ENCODE data around the gene SAPCD2.
"Not testable (repeated sequence)": the region's sequence is repeated elsewhere in the genome, so short reads cannot be mapped to it uniquely, and the experiment has no call there.

The SAPCD2 gene

DNA sequence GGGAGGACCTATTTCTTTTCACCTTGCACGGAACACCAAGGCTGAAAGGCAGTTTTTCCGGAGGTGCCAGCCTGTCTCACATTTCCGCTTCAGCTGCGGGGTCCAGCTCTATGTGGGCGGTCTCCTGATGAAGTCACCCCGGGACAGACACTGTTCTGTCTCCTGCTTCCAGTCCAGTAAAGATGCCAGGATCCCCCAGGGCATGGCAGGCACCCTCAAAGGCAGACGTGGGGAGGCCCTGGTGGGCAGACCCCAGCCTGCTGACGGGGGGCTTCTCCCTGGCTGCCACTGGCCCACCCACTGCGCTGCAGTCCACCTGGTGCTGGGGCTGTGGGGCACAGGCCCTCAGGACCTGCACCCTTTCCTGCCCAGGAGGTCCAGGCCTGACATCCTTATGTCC, 7.6 kb downstream of the SAPCD2 start:
- not testable (repeated sequence) for DNase-seq

DNA sequence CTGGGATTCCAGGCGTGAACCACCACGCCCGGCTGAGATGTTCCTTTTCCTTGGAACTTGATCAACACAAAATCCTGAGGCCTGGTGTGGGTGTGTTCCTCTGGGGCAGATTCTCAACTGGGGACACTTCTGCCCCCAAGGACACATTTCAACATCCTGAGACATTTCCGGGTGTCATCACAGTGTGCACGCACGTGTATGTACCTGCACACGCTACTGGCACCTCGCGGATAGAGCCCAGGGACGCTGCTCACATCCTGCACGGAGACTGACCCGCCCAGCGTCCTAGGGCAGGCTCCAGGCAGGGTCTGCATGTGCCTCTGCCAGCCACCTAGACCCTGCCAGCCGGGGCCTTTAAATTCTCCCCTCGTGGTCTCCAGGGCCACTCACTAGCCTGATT, 8.0 kb downstream of the SAPCD2 start:
- no peak for DNase-seq

DNA sequence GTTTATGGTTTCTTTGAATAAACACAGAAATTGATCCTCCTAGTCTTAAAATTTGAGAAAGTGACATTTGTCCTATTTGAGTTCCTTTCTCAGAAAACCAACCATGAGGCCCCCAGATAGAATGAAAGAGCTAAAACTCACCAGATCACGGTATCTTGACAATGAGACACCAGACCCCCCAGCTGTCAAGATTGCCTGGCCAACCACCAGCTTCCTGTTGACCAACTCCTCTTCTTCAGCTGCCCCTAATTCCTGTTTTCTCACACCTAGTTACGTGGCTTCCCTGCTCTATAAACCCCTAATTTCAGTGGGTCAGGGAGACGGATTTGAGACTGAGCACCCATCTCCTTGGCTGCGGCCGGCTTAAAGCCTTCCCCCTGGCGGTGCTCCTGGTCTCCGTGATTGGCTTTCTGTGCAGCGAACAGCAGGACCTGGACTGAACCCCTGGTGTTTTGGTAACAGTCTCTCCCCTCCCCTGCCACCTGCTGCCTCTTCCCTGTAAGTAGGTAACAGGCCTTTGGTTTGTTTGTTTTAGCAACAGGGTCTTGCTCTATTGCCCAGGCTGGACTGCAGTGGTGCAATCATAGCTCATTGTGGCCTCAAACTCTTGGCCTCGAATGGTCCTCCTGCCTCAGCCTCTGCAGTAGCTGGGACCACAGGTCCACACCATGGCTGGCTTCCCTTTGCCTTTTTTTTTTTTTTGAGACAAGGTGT, 11.7 kb downstream of the SAPCD2 start:
- no peak for DNase-seq

DNA sequence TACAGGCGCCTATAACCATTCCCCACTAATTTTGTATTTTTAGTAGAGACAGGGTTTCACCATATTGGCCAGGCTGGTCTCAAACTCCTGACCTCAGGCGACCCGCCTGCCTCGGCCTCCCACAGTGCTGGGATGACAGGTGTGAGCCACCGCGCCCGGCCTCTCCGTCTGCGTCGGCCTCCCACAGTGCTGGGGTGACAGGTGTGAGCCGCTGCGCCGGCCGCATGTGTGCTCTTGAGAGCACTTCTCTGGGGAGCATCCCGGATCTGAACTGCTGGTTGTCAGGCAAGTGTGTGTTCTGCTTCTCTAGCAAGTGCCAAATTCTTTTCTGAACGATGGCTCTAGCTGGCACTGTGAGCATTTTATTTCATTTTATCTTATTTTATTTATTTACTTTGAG, 12.8 kb downstream of the SAPCD2 start:
- no peak for DNase-seq

DNA sequence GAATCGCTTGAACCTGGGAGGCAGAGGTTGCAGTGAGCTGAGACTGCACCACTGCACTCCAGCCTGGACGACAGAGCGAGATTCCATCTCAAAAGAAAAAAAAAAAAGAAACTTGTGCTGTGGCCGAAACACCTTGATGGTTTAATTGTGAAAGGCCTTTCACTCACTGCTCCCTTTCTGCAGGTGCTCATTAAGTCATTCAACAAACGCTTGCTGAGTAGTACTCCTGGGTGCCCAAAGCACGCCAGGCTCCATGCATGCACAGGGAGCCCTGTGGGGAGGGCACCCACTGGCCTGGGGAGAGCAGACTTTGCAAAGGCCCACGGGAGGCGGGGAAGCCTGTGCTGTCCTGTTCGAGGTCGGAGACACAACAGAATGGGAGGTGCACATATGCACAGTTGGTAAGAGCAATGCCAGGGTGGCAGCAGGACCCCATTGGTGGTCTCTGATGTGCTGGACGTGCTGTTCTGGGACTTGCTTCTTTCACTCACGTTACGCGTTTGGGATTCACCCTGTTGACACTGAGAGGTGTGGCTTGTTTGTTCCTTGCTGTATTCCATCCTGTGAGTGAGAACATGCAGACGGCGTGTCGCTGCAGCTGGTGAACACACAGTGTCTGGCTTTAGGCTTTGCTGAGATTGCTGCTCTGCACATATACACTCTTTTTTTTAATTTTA, 13.5 kb downstream of the SAPCD2 start:
- no peak for DNase-seq

DNA sequence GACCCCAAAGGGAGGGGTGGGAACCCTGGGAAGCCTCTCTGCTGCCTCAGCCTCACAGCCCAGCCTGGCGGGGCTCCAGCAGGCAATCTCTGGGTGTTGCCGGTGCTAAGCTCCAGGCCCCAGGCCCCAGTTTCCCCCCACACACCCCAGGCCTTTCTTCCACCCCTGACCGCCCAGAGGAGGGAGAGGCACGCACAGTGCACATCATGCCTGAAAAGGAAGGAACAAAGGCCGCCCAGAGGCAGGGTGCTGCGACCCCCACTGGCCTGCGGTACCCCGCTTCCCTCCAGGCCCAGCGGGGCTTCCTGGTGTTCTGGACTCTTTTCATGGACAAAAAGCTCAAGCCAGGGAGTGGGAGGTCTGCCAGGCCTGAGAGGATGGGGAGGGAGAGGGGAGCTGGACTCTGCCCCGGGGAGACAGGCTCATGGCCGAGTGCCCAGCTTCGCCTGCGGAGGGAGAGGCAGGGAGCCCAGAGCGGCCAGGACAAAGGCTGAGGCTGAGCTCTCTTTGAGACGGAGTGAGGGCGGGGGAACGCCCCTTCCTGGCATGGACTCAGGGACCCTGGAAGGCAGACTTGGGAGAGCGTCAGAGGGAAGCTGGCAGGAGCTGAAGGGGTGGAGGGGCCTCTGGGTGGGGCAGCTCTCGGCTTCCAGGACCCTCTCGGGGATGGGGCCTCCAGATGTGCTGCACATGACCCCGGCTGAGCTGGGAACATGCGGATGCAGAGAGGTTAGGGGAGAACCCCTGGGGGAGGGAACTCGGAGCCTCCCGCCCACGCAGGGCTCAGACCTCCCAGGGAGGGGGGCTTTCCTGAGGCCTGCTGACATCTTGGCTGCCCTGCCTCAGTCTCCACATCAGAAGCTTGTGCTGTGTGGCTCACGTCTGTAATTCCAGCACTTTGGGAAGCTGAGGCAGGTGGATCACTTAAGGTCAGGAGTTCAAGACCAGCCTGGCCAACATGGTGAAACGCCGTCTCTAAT, 14.7 kb downstream of the SAPCD2 start:
- peak; percentile 81 for DNase-seq

DNA sequence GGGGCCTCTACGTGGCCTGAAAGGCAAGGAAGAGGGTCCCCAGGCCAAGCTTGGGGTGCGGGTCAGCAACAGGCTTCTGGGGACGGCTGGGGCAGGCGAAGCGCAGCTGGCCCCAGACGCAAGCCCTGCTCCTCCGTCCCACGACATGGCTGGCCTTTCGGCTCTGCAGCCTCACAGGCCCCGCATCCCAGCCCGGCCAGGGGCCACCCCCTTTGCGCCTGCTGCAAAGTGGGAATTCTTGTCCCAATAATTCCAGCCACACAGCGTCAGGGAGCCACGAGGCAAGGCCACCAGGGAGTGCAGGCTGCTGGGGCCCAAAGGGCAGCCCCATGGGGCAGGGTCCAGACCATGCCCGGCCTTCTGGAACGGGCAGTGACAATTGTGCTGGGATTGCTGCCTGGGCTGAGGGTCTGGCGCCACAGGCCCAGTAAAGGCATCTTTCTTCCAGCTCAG, 15.4 kb downstream of the SAPCD2 start:
- DNase-seq: no peak

DNA sequence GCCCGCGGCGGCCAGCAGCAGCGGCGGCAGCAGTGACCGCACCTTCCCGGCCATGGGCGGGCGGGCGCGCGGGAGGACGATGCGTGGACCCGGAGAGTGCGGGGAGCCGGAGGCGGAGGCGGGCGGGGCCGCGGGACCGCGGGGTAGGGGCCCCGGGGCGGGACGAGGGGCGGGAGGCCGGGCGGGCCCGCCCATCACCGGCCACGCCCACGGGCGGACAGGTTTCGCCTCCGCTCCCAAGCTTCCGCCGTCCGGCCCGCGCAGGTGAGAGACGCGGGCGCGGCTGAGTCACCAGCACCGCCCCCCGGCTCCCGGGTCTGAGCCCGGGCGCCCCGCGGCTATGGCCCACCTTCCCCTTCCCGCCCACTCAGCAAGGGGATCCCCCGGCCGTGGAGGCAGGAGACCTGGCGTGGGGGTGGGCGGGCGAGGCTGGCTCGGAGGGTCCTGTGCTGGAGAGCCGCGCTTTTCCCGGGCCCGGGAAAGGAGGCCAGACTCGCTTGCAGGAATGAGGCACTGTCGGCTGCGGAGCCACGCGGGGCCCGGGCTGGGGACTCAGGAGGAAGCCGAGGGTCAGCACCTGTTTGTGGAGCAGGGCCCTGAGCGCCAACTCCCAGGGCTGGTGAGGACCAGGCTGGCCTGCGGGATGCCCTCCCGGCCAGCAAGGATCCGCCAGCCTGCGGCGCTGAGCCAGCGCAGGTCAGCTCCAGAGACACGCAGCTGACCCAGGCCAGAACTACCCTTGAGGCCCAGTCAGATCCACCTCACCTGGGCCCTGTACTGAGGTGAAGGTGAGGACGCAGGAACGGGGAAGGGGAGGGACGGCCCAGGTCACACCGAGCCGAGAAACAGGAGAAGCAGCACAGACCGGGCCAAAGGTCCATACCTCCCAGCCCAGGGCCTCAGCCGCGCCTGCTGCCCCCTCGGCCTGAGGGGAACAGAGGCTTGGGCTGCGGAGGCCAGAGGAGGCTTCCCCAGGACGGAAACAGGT, 16.1 kb downstream of the SAPCD2 start, which contains the start of gene ENTPD2:
TSS of gene ENTPD2 (minus strand) at position 118 of the 988 bp plus-strand sequence. CDS start at position 54, 64 bp downstream.
- DNase-seq: no peak

DNA sequence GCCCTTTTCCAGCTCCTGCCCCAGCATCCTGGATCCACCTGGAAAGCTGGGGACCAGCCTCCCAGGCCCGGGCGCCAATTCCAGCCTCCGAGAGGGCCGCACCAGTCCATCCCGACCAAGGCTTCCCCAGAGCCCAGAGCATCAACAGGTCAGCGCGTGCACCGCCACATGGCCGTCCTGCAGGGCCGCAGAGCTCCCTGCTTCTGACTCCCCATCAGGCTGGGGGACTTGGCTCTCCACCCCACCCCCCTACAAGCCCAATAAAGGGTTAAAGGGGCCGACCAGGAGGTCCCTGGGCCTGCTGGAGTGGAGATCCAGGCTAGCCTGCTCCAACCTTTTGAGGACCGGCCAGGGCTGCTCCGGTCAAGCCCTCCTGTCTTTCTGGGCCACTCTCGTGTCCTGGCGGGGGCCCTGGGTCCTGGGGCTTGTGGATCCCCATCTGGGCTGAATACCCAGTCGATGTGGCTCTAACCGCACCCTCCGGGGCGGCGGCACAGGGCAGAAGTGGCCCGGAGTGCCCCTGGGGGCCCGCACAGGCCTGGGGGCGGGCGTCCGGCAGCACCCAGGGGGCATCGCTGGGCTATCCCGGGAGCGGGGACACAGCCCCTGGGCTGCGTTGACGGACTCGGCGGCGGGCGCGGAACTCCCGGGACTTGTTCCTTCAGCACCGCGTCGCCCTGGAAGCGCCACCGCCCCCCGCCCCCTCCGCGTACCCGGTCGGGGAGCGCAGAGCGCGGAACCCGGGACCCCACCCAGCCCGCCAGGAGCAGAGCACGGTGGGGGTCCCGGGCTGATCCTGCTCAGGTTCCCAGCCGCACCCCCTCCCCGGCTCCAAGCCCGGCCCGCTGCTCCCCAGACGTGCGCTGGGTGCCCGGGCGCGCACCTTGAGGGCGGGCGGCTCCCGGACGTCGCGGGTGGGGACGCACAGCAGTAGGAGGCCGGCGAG, 17.1 kb downstream of the SAPCD2 start:
- DNase-seq: peak; percentile 42

DNA sequence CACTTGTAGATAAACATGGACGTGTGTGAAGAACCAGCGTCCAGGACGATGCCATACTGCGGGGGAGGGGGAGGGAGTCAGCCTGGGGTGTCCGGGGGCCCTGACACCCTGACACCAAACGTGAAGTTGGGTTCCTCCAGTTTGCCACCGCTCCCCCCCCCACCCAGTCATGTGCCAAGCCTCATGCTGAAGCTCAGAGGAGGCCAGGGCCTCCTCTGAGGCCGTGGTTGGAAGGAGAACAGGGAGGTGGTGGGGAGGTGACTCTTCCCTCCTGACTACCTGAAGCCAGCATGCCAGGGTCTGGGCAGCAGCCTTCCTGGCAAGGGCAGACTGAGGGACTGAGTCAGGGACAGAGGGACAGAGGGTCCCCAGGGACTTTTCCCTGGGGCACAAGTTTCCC, 18.1 kb downstream of the SAPCD2 start:
- no peak for DNase-seq

DNA sequence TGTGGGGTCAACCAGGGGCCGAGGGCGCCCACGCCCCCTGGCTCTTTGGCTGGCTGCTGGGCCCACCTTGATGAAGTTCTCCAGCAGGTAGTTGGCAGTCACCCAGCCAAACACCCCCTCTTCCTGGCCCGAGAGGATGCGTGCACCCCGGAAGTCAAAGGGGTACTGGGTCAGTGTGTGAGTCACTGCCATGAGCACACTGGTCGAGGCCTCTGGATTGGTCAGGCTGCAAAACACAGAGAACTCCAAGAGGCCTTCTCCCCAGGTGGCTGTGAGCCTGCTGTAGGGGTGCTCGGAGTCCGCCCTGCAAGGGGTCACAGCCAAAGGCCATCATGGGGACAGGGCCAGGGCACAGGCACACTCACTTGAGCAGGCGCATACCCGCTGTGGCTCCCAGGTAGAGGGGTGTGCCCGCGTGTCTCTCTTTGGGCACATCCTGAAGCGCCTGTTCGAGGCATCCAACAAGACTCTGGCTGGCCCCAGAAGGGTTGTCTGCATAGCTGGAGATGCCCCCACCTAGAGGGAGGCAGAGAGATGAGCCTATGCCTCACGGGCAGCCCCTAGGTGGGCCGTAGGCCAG, 19.1 kb downstream of the SAPCD2 start:
- no peak for DNase-seq

DNA sequence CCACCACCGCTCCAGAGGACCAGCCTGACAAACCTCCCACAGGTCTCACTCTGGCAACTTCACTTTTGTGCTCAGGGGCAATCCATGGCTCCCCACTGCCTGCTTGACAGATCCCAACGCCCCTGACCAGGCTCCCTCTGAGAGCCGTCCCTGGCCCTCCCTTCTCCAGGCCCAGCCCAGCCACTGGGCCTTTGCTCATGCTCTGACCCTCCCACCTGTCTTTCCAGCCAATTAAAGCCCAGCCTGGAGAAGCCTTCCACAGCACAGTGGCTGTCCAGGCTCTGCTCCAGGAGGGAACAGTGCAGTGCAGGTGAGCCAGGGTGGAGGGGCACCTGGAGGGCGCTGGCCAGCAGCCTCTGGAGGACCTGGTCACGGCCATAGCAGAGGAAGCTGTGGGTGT, 19.8 kb downstream of the SAPCD2 start:
- no peak for DNase-seq

DNA sequence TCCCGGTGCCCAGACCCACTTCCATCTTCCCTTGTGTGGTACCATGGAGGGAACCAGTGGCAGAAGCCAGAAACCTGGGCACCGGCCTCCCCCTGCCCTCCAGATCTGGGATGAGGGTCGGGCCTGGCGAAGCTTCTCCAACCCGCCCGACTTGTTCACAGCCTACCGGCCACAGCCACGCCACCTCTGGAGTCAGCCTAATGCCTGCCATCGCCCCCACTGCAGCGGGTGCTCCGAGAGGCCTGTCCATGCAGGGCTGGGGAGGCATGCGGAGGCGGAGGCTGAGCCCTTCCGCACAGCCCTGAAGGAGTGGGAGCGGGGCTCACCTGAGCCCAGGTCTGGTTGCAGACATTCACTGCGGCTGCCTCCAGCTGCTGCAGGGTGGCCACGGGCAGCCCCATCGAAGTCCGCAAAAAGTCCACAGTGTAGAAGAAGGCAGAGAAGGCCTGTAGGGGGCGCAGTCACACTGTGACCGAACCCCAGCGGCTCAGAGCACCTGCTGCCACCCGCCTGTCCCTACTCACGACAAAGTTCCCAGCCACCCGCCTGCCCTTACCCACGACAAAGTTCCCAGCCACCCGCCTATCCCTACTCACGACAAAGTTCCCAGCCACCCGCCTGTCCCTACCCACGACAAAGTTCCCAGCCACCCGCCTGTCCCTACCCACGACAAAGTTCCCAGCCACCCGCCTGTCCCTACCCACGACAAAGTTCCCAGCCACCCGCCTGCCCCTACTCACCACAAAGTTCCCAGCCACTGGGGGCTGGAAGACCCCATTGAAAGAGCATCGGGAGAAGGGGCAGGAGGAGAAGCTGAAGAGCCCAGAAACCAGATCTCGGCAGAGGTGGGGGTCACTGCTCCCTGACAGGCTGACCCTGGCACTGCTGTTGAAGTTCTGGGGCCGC, 20.6 kb downstream of the SAPCD2 start:
- peak; percentile 77 for DNase-seq

DNA sequence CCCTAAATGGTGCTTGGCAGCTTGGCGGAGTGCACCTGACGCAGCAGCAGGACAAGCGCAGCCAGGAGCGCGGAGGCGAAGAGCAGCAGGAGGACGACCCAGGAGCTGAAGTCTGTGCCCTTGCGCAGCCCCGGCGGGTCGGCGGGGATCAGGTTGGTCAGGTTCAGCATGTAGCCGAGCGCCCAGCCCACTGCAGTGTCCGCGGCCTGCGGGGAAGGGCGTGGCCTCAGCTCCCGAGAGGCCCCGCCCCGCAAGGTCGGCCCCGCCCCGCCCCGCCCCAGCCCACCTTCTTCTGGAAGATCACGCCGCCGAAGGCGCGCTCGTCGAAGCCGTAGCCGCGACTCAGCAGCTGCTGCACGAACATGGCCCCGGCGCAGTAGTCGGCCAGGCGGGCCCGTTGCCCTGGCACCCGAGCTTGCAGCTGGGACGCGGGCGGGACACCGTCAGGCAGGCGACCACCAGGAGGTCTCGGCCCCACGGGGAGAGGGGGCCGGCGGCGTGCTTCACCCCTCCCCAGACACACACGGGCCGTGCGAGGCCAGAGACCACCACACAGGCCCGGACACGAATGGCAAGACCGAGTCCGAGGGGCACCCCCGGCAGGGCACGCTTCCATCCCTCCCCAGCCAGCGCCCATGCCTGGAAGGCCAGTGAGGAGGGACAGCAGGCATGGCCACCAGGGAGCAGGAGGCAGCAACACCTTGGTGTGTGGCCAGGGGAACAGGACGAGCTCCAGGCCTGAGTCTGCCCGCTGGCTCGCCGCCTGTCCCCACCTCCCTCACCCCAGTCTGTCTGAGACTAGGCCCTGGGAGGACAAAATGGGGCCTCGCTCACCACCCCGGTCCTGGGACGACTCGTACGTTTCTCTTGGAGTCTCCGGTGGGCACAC, 21.5 kb downstream of the SAPCD2 start:
- no peak for DNase-seq

DNA sequence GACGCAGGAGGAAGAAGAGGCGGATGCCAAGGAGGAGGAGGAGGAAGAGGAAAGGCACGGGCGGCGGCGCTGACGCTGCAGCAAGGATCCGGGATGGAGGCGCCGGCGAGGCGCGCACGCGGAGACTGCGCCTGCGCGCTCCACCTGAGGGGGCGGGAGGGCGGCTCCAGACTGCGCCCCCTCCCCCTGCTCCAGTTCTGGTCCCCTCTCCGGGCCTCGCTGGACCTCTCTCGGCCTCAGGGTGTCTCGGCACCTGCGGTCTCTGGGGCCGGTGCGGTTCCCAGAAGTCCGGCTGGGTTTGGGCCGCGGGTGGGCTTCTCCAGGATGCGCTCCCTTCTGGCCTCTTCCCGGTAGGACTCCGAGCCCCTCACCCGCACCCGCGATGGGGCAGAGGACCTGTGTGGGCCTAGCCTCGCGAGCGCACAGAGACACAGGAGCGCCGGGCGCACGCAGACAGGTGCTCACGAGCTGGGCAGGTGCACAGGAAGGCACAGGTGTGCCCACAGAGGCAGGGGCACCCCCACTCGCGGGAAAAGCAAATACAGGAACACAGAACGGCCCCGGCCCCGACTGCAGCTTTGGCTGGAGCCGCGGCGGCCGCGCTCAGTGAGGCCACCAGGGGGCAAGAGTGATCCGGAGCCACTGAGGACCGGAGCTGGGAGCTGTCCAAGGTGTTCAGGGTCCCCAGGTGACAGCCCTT, 24.1 kb downstream of the SAPCD2 start, which contains the start of gene NPDC1:
TSS of gene NPDC1 (minus strand) at position 90 of the 700 bp plus-strand sequence. CDS start 188 bp downstream, outside the sequence.
- DNase-seq: peak; percentile 91

DNA sequence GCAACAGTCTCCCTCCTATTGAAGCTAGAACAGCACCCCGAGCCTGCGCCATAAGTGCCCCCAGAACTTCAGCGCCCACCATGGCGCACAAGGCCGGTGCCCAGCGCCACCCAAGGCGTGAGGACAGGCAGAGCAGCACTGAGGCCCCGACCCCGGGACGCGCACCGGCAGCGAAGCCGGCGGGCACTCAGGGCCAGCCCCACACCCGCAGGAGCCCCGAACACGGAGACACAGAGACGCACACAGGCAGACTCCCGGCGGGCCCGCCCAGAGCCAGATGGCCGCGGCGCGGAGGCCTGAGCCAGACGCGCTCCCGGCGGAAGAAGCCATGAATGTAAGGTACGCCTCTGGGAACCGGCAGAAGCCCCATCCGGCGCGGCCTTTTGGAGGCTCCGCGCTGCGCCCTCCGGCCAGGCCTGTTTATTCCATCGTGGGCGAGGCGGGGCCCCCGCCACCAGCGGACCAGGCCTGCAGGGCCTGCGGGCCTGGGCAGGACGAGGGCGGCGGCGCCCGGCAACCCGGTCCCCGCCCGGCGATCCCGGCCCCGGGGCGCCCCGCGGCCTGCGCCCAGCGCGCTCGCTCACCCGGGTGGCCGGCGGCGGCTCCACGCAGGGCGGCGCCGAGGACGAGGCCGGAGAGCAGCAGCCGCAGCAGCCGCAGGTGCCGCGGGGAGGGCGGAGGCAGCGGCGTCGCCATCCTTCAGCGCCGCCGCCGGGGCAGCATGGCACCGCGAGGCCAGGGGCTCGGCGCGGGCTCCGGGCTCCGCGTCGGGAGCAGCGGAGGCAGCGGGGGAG, 24.9 kb downstream of the SAPCD2 start:
- DNase-seq: peak; percentile 65

Measured in eye (tissue), 1 donor.